ENCODE results near the gene CLDN16. TPM values are rescaled to one million over a fixed set of nuclear protein-coding genes. Genes with fewer than 3 reads are reported as not detected.

Gene CLDN16
- polyA plus RNA-seq, 1 donor from 2014 or later, result not detected

GRCh38 chr3:190346541-190346940 lies 41.4 kb upstream of the CLDN16 start:
- Histone ChIP-seq H3F3A (ENCODE audit: insufficient read depth, low read length, poor library complexity, severe bottlenecking) (no peaks in the 10 kb centered on the region), H3K9ac (ENCODE audit: low read length) (no peak overlapping the region), H3K4me3 (ENCODE audit: low read length) (no peak overlapping the region), H2AFZ (ENCODE audit: low read depth, low read length) (no peak overlapping the region), H3K36me3 (ENCODE audit: insufficient read depth, low read length) (no peaks in the 10 kb centered on the region), H3K27me3 (ENCODE audit: insufficient read depth, low read depth, low read length) (no peaks in the 10 kb centered on the region), H3K79me2 (replicated peaks; ENCODE audit: insufficient read depth, low read length) (no peaks in the 10 kb centered on the region), H3K4me2 (ENCODE audit: low read length) (no peak overlapping the region), H4K20me1 (ENCODE audit: insufficient read depth) (no peaks in the 10 kb centered on the region), H3K9me3 (ENCODE audit: low read length) (no peaks in the 10 kb centered on the region), H3K9me2 (ENCODE audit: insufficient read depth, low read length) (no peaks in the 10 kb centered on the region), H3K27ac (ENCODE audit: low read length) (no peak overlapping the region)
- TF ChIP-seq POLR2AphosphoS5 (IDR thresholded peaks at IDR 0.05) (no peak), EZH2 (IDR thresholded peaks at IDR 0.05; ENCODE audit: borderline replicate concordance, insufficient read depth, low read length, poor library complexity, severe bottlenecking) (no peak), CTCF (IDR thresholded peaks at IDR 0.05; ENCODE audit: poor library complexity, severe bottlenecking) (no peak), REST (IDR thresholded peaks at IDR 0.05; ENCODE audit: borderline replicate concordance) (no peak), SMC3 (conservative IDR thresholded peaks at IDR 0.05; ENCODE audit: poor library complexity) (no peak), RAD21 (conservative IDR thresholded peaks at IDR 0.05) (no peak), MXI1 (conservative IDR thresholded peaks at IDR 0.05; ENCODE audit: poor library complexity, severe bottlenecking) (no peak), EP300 (conservative IDR thresholded peaks at IDR 0.05; ENCODE audit: poor library complexity, severe bottlenecking) (no peak), TAF1 (IDR thresholded peaks at IDR 0.05; ENCODE audit: low read depth) (no peak)

- H3K9me3 ChIP-seq (ENCODE audit: low read length), result no peaks in the 10 kb centered on the region
- no peak overlapping the region for H3K4me2 ChIP-seq (ENCODE audit: low read length)
- no peak overlapping the region for H2AFZ ChIP-seq (ENCODE audit: low read depth, low read length)
- H3K9ac ChIP-seq (ENCODE audit: low read length), result no peak overlapping the region
- H3K4me3 ChIP-seq (ENCODE audit: low read length), result no peak overlapping the region
- no peaks in the 10 kb centered on the region for H3K79me2 ChIP-seq (replicated peaks; ENCODE audit: insufficient read depth, low read length)
- no peaks in the 10 kb centered on the region for H3K27me3 ChIP-seq (ENCODE audit: insufficient read depth, low read depth, low read length)
- TF ChIP-seq EP300 (conservative IDR thresholded peaks at IDR 0.05; ENCODE audit: poor library complexity, severe bottlenecking) (no peak), TAF1 (IDR thresholded peaks at IDR 0.05; ENCODE audit: low read depth) (no peak), POLR2AphosphoS5 (IDR thresholded peaks at IDR 0.05) (no peak), EZH2 (IDR thresholded peaks at IDR 0.05; ENCODE audit: borderline replicate concordance, insufficient read depth, low read length, poor library complexity, severe bottlenecking) (no peak), MXI1 (conservative IDR thresholded peaks at IDR 0.05; ENCODE audit: poor library complexity, severe bottlenecking) (no peak), RAD21 (conservative IDR thresholded peaks at IDR 0.05) (no peak), CTCF (IDR thresholded peaks at IDR 0.05; ENCODE audit: poor library complexity, severe bottlenecking) (no peak), REST (IDR thresholded peaks at IDR 0.05; ENCODE audit: borderline replicate concordance) (no peak), SMC3 (conservative IDR thresholded peaks at IDR 0.05; ENCODE audit: poor library complexity) (no peak)
- no peaks in the 10 kb centered on the region for H3K9me2 ChIP-seq (ENCODE audit: insufficient read depth, low read length)
- no peak overlapping the region for H3K27ac ChIP-seq (ENCODE audit: low read length)
- no peaks in the 10 kb centered on the region for H3K36me3 ChIP-seq (ENCODE audit: insufficient read depth, low read length)
- H4K20me1 ChIP-seq (ENCODE audit: insufficient read depth), result no peaks in the 10 kb centered on the region
- no peaks in the 10 kb centered on the region for H3F3A ChIP-seq (ENCODE audit: insufficient read depth, low read length, poor library complexity, severe bottlenecking)
Observed at GRCh38 chr3:190352861-190353457, 35.0 kb upstream of the CLDN16 start.

Measured in neural cell (in vitro differentiated cells).